HEK293T (cell line): ENCODE results near the gene TMEM39A.

Experiments
- ARNT ChIP-seq: fragments of 450-650 bp; IDR thresholded peaks from 2 replicates; pipeline ENCODE4 v1.6.1; 2017; ENCODE audit warnings: mild to moderate bottlenecking
- BHLHE40 ChIP-seq: fragments of 450-650 bp; IDR thresholded peaks from 2 replicates; pipeline ENCODE4 v1.6.1; 2016; ENCODE audit warnings: mild to moderate bottlenecking, moderate library complexity, borderline replicate concordance
- CTBP1 ChIP-seq: fragments of 450-650 bp; IDR thresholded peaks from 2 replicates; pipeline ENCODE4 v1.6.1; 2016; ENCODE audit warnings: borderline replicate concordance
- ELF4 ChIP-seq: fragments of 450-650 bp; IDR thresholded peaks from 2 replicates; pipeline ENCODE4 v1.6.1; 2017; ENCODE audit warnings: antibody characterized with exemption
- FOXK2 ChIP-seq: fragments of 450-650 bp; IDR thresholded peaks from 2 replicates; pipeline ENCODE4 v1.6.1; 2016; ENCODE audit warnings: mild to moderate bottlenecking
- FOXM1 ChIP-seq: fragments of 450-650 bp; IDR thresholded peaks from 2 replicates; pipeline ENCODE4 v1.6.1; 2017; ENCODE audit warnings: mild to moderate bottlenecking, borderline replicate concordance
- HDGF ChIP-seq: fragments of 450-650 bp; IDR thresholded peaks from 2 replicates; pipeline ENCODE4 v1.6.1; 2017; ENCODE audit warnings: antibody characterized with exemption, borderline replicate concordance
- L3MBTL2 ChIP-seq: fragments of 450-650 bp; conservative IDR thresholded peaks from 2 replicates; pipeline ENCODE4 v1.6.1; 2016; ENCODE audit warnings: mild to moderate bottlenecking
- NFRKB ChIP-seq: fragments of 450-650 bp; IDR thresholded peaks from 2 replicates; pipeline ENCODE4 v1.6.1; 2016; ENCODE audit warnings: mild to moderate bottlenecking, moderate library complexity
- SP1 ChIP-seq: fragments of 450-650 bp; IDR thresholded peaks from 2 replicates; pipeline ENCODE4 v1.6.1; 2017
- SUZ12 ChIP-seq: fragments of 450-650 bp; IDR thresholded peaks from 2 replicates; pipeline ENCODE4 v1.6.1; 2016; ENCODE audit warnings: mild to moderate bottlenecking
- TARDBP ChIP-seq: fragments of 450-650 bp; IDR thresholded peaks from 2 replicates; pipeline ENCODE4 v1.6.1; 2016
- ZNF384 ChIP-seq: fragments of 450-650 bp; IDR thresholded peaks from 2 replicates; pipeline ENCODE4 v1.6.1; 2016
- TF ChIP-seq, protein P1 (sequence below): fragments of 450-650 bp; IDR thresholded peaks from 2 replicates; pipeline ENCODE4 v1.6.1; 2016

DNA sequence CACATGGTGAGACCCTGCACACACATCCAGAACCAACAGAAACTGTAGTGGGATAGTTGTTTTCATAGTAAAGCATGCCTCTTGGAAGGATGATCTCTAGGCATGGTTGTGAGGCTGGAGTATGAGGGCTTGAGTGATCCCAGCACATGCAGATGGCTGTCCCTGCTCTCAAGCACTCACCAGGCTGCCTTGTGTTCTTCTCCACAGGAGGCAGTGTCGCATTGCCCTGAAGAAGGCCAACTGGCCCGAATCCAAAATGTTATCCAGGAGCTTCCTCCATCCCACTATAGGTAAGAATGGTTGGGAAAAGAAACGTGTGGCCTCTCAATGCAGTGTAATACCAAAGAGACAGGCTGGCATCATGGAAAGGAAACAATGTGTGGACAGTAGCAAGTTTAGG, 82.7 kb downstream of the TMEM39A start:
- TF ChIP-seq L3MBTL2 (no peak), SP1 (no peak), HDGF (no peak), ZNF384 (no peak), CTBP1 (no peak), FOXM1 (no peak), BHLHE40 (no peak), NFRKB (no peak), ELF4 (no peak), ARNT (no peak), TARDBP (no peak), SUZ12 (no peak), FOXK2 (no peak)
- TF ChIP-seq, protein P1, sequence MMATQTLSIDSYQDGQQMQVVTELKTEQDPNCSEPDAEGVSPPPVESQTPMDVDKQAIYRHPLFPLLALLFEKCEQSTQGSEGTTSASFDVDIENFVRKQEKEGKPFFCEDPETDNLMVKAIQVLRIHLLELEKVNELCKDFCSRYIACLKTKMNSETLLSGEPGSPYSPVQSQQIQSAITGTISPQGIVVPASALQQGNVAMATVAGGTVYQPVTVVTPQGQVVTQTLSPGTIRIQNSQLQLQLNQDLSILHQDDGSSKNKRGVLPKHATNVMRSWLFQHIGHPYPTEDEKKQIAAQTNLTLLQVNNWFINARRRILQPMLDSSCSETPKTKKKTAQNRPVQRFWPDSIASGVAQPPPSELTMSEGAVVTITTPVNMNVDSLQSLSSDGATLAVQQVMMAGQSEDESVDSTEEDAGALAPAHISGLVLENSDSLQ, result no peak
